Lower leg skin (tissue), 3 donors: ENCODE data around the gene SLC30A3.

ENCODE experiments used
- CTCF ChIP-seq, 3 donors: fragments of 450-650 bp; IDR thresholded peaks; one replicate each; pipeline ENCODE4 v1.5.1; 2016; ENCODE audit warnings: antibody characterized with exemption in 3 of 3, mild to moderate bottlenecking in 3 of 3, moderate library complexity in 2 of 3
- POLR2A ChIP-seq, 2 donors: fragments of 450-650 bp; IDR thresholded peaks; one replicate each; pipeline ENCODE4 v1.6.1; 2016 to 2017; ENCODE audit warnings: antibody characterized with exemption in 2 of 2, mild to moderate bottlenecking in 1 of 2, moderate library complexity in 1 of 2

DNA sequence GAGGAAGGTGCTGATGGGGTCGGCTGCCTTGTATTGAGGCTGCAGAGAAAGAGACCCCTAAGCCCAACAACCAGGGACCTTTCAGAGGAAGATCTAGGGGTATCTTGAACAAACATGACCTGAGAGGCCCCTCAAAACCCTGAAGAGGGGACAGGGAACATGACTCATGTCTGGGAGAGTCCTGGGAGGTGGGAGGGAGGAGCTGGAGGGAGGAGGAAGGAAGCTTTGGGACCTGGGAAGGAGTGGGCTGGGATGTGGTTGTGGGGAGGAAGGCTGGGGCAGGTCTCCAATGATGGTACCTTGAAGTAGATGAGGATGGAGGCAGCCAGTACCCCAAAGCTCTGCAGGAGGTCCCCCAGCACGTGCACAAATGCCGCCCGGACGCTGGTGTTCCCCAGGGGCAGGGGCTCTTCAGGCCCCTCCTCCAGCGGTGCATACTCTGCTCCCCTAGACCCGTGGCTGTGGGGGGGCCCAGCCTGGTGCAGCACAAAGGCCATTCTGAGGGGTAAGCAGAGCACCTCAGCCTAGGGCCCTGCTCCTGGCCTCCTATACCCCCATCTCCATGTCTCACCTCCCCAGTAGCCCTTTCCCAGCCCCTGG, 5.9 kb downstream of the SLC30A3 start:
- TF ChIP-seq CTCF (IDR thresholded peaks at IDR 0.05) (no peak), POLR2A (IDR thresholded peaks at IDR 0.05) (no peak)
